Muscle of leg (tissue), 11 donors: ENCODE data around the gene HYCC1. TPM values are rescaled to one million over a fixed set of nuclear protein-coding genes. Genes with fewer than 3 reads are reported as not detected.
"Not testable (repeated sequence)": the region's sequence is repeated elsewhere in the genome, so short reads cannot be mapped to it uniquely, and the experiment has no call there.

Experiments
- DNase-seq: peaks from one replicate; pipeline ENCODE4 v3.0.0; 2013
- H3K27ac ChIP-seq: one replicate; pipeline ENCODE4 v1.5.1; 2013; ENCODE audit warnings: mild to moderate bottlenecking, low read length, control low read depth
- H3K27me3 ChIP-seq: one replicate; pipeline ENCODE4 v1.6.1; 2013; ENCODE audit warnings: low read length; ENCODE audit not compliant: control insufficient read depth, insufficient read depth
- H3K36me3 ChIP-seq: one replicate; pipeline ENCODE4 v1.6.1; 2013; ENCODE audit warnings: low read length; ENCODE audit not compliant: control insufficient read depth, insufficient read depth
- H3K4me1 ChIP-seq: one replicate; pipeline ENCODE4 v1.6.1; 2013; ENCODE audit warnings: low read length; ENCODE audit not compliant: control insufficient read depth, insufficient read depth
- H3K4me3 ChIP-seq: one replicate; pipeline ENCODE4 v1.5.1; 2013; ENCODE audit warnings: low read length, control low read depth
- H3K9me3 ChIP-seq: replicated peaks from 2 replicates; pipeline ENCODE4 v1.6.1; 2013; ENCODE audit warnings: low read depth, low read length; ENCODE audit not compliant: control insufficient read depth
- WGBS: methylation state at CpG from one replicate; pipeline ENCODE4 v1.1.5; 2013; ENCODE audit warnings: missing lambda C conversion rate; ENCODE audit not compliant: insufficient coverage; 5-methylcytosine and 5-hydroxymethylcytosine counted together
- polyA plus RNA-seq, 8 donors: library from polyadenylated mRNA; unstranded; fragments of 120-200 nt; gene quantifications; one replicate each; pipeline versions ENCODE4 v1.2.1 to v1.2.3, GENCODE V29; 2013; ENCODE audit warnings: inconsistent platforms in 1 of 8, low replicate concordance in 1 of 8; ENCODE audit not compliant: insufficient read length in 8 of 8, insufficient read depth in 1 of 8
- total RNA-seq: library from RNA; stranded (reverse); fragments of 120-200 nt; gene quantifications from one replicate; pipeline ENCODE4 v1.2.4, GENCODE V29; 2013

HYCC1 gene
- total and polyA plus RNA-seq, 9 donors, result 14.1 to 27.2 (median 22.9) TPM

- no peak for DNase-seq
- Histone ChIP-seq H3K9me3 (no peaks in the 10 kb centered on the region), H3K27ac (no peak overlapping the region), H3K36me3 (no peaks in the 10 kb centered on the region), H3K4me3 (no peak overlapping the region), H3K4me1 (no peaks in the 10 kb centered on the region), H3K27me3 (no peaks in the 10 kb centered on the region)
- WGBS, result no CpG with 5 or more reads among the region's 1 CpG
These were observed 23.4 kb downstream of the HYCC1 start for GRCh38 chr7:22990588-22990949.

- Histone ChIP-seq H3K4me3 (no peak overlapping the region), H3K27ac (no peak overlapping the region), H3K9me3 (no peaks in the 10 kb centered on the region), H3K4me1 (no peaks in the 10 kb centered on the region), H3K27me3 (no peaks in the 10 kb centered on the region), H3K36me3 (no peaks in the 10 kb centered on the region)
- WGBS, result no CpG with 5 or more reads among the region's 3 CpGs
- no peak for DNase-seq
These were observed 24.0 kb downstream of the HYCC1 start for GRCh38 chr7:22989643-22990587.

DNA sequence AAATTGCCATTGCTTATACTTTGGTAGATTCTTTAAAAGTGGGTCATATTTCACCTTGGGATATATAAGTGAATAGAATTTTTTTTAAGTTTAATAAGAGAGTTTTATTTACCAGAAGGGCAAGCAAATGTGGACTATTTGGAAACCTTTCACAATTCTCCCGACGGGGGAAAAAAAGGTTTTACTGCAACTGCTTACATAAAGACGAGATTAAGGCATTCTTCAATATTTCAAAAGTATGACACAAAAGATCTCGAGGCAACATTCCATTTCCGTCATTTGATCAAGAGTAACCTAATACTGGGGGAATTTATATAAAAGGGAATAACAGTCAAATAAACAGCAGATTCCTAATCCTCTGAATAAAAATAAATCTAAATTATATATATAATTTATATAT, 28.5 kb downstream of the HYCC1 start:
- Histone ChIP-seq H3K36me3 (no peaks in the 10 kb centered on the region), H3K9me3 (no peaks in the 10 kb centered on the region), H3K4me3 (no peak overlapping the region), H3K27ac (no peak overlapping the region), H3K27me3 (no peaks in the 10 kb centered on the region), H3K4me1 (no peaks in the 10 kb centered on the region)
- no CpG with 5 or more reads among the region's 5 CpGs for WGBS
- DNase-seq, result no peak

- WGBS, result 100% methylated on average over 2 of the region's 6 CpGs
- no peaks in the 10 kb centered on the region for H3K36me3 ChIP-seq
- no peak overlapping the region for H3K4me3 ChIP-seq
- H3K4me1 ChIP-seq, result no peaks in the 10 kb centered on the region
- H3K27ac ChIP-seq, result no peak overlapping the region
- no peaks in the 10 kb centered on the region for H3K27me3 ChIP-seq
- no peaks in the 10 kb centered on the region for H3K9me3 ChIP-seq
- no peak for DNase-seq
These were observed 30.6 kb downstream of the HYCC1 start for GRCh38 chr7:22983257-22983855.

DNA sequence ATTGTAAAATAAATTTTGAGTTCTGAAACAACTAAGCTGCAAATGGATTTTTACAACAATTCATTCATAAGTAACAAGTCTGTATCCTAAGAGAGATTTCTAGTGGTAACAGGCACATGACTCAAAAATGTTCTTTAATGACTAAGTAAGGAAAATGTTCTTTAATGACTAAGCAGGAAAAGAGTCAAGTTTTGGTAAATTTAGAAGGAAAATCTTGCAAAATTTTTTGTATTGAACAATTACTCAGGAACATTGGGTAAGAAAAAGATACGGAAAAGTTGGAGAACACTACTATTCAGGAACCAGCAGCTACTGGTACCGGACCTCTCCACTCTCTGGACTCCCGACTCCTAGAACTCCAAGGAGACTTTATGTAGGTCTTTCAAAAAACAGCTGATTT, 33.5 kb downstream of the HYCC1 start:
- H3K36me3 ChIP-seq, result peaks cover 2% of the 10 kb centered on the region
- no peak for DNase-seq
- no peak overlapping the region for H3K4me3 ChIP-seq
- H3K9me3 ChIP-seq, result no peaks in the 10 kb centered on the region
- no peaks in the 10 kb centered on the region for H3K27me3 ChIP-seq
- H3K4me1 ChIP-seq, result no peaks in the 10 kb centered on the region
- whole genome bisulfite sequencing, result 93% methylated on average over 2 of the region's 3 CpGs
- no peak overlapping the region for H3K27ac ChIP-seq

- H3K36me3 ChIP-seq, result peaks cover 2% of the 10 kb centered on the region
- H3K27me3 ChIP-seq, result no peaks in the 10 kb centered on the region
- no peak overlapping the region for H3K27ac ChIP-seq
- no peak for DNase-seq
- H3K9me3 ChIP-seq, result no peaks in the 10 kb centered on the region
- H3K4me3 ChIP-seq, result no peak overlapping the region
- no peaks in the 10 kb centered on the region for H3K4me1 ChIP-seq
- WGBS, result no CpG with 5 or more reads among the region's 1 CpG
These were observed 34.1 kb downstream of the HYCC1 start for GRCh38 chr7:22979861-22980260.

- H3K4me3 ChIP-seq, result no peak overlapping the region
- H3K36me3 ChIP-seq, result peaks cover 2% of the 10 kb centered on the region
- no CpG with 5 or more reads among the region's 2 CpGs for WGBS
- H3K27ac ChIP-seq, result no peak overlapping the region
- H3K9me3 ChIP-seq, result no peaks in the 10 kb centered on the region
- no peaks in the 10 kb centered on the region for H3K27me3 ChIP-seq
- H3K4me1 ChIP-seq, result no peaks in the 10 kb centered on the region
- no peak for DNase-seq
These were observed 34.7 kb downstream of the HYCC1 start for GRCh38 chr7:22979251-22979650.

DNA sequence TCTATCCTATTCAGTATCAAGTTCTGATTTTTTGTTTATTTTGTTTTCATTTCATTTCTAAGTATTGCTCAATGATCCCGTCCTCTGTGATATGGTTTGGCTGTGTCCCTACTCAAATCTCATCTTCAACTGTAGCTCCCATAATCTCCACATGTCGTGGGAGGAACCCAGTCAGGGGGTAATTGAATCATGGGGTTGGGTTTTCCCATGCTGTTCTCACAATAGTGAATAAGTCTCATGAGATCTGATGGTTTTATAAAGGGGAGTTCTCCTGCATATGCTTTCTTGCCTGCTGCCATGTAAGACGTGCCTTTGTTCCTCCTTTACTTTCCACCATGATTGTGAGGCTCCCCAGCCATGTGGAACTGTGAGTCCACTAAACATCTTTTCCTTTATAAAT, 39.3 kb downstream of the HYCC1 start:
- WGBS, result no CpG with 5 or more reads among the region's 3 CpGs
- not testable (repeated sequence) for H3K4me3 ChIP-seq, H3K36me3 ChIP-seq

DNA sequence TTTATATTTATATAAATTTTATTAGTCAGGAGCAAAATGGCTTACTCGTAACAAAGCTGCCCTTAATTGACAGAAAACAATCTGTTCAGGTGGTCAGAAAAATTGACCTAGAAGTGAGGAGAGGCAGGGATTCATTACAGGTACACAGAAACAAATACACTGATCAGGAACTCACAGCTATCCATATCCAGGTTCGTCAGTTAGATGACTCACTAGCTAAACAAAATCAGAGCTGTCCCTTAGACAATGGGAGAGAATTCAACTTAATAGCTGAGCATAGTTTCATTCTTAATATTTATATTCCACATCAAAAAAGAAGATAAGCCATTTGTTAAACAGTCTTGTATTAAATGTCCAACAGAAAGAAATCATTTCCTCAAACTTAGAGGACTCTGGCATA, 41.7 kb downstream of the HYCC1 start:
- H3K27me3 ChIP-seq, result no peaks in the 10 kb centered on the region
- no peak overlapping the region for H3K27ac ChIP-seq
- H3K4me1 ChIP-seq, result no peaks in the 10 kb centered on the region
- WGBS, result no CpG with 5 or more reads among the region's 2 CpGs
- H3K4me3 ChIP-seq, result no peak overlapping the region
- H3K9me3 ChIP-seq, result no peaks in the 10 kb centered on the region
- H3K36me3 ChIP-seq, result peaks cover 2% of the 10 kb centered on the region
- no peak for DNase-seq

More for the DNA sequence above, 39.3 kb downstream of the HYCC1 start:
- H3K27me3 ChIP-seq, H3K9me3 ChIP-seq, DNase-seq, H3K4me1 ChIP-seq, H3K27ac ChIP-seq: not testable (repeated sequence)

DNA sequence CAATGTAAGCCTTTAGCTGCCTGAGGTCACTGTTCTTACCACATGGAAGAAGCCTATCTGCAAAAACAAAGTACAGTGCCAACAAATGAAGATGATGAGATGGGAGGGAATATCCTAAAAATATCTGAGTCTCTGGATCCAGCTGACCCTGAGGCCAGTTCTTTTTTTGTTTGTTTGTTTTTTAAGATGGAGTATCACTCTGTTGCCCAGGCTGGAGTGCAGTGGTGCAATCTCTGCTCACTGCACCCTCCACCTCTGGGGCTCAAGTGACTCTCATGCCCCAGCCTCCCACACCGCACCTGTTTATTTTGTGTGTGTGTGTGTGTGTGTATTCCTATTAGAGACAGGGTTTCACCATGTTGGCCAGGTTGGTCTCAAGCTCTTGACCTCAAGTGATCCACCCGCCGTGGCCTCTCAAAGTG, 44.9 kb downstream of the HYCC1 start:
- Histone ChIP-seq H3K27ac (no peak overlapping the region), H3K4me1 (no peaks in the 10 kb centered on the region)
- 100% methylated on average over 2 of the region's 3 CpGs for WGBS

More for the DNA sequence above, 44.9 kb downstream of the HYCC1 start:
- H3K27me3 ChIP-seq, result no peaks in the 10 kb centered on the region
- no peaks in the 10 kb centered on the region for H3K36me3 ChIP-seq
- no peak overlapping the region for H3K4me3 ChIP-seq
- H3K9me3 ChIP-seq, result no peaks in the 10 kb centered on the region
- DNase-seq, result no peak
